Measurements from ENCODE around the gene KLB. TPM values are rescaled to one million over a fixed set of nuclear protein-coding genes. Genes with fewer than 3 reads are reported as not detected.
"Not testable (repeated sequence)": the region's sequence is repeated elsewhere in the genome, so short reads cannot be mapped to it uniquely, and the experiment has no call there.

Gene KLB
- total and polyA plus RNA-seq, 2 of the 4 experiments (the other 2 are of a cell fraction): not detected

- Histone ChIP-seq H2BK20ac (ENCODE audit: low read depth, low read length) (no peak overlapping the region), H3K23ac (ENCODE audit: low read depth, low read length) (no peak overlapping the region), H4K8ac (ENCODE audit: low read depth in 2 of 2, low read length in 2 of 2) (no peak overlapping the region), H3K9ac (ENCODE audit: low read depth, low read length) (no peak overlapping the region), H3K27me3 (ENCODE audit: control insufficient read depth, insufficient read depth, low read length) (peaks cover 2% of the 10 kb centered on the region; the same call in 1 of the 2 replicates), H3K9me1 (ENCODE audit: insufficient read depth, low read length) (no peaks in the 10 kb centered on the region), H3K9me3 (ENCODE audit: control insufficient read depth, insufficient read depth, low read length) (no peaks in the 10 kb centered on the region), H4K91ac (ENCODE audit: insufficient read depth, low read depth, low read length) (no peak overlapping the region), H3K4me2 (ENCODE audit: low read depth, low read length) (no peak overlapping the region), H3K79me1 (ENCODE audit: low read depth in 1 of 2, low read length in 2 of 2) (peaks cover 8 to 16% of the 10 kb centered on the region in 2 experiments), H3K4me3 (ENCODE audit: insufficient read depth, low read depth, low read length) (no peak overlapping the region), H2AFZ (replicated peaks; ENCODE audit: low read length, poor library complexity) (no peak overlapping the region), H3K14ac (replicated peaks; ENCODE audit: low read depth, low read length) (no peak overlapping the region), H2BK120ac (ENCODE audit: low read depth, low read length) (no peak overlapping the region), H2BK5ac (ENCODE audit: low read depth, low read length, poor library complexity, severe bottlenecking) (no peak overlapping the region), H2AK5ac (ENCODE audit: low read depth, low read length) (no peak overlapping the region), H3K4ac (ENCODE audit: low read depth, low read length) (no peak overlapping the region), H3K27ac (ENCODE audit: insufficient read depth, low read length) (no peak overlapping the region), H2AK9ac (replicated peaks; ENCODE audit: low read depth, low read length, poor library complexity) (no peak overlapping the region), H4K20me1 (ENCODE audit: insufficient read depth, low read length) (no peaks in the 10 kb centered on the region), H4K5ac (ENCODE audit: low read depth, low read length) (no peak overlapping the region), H3K36me3 (ENCODE audit: control insufficient read depth, insufficient read depth, low read length) (no peaks in the 10 kb centered on the region), H2BK15ac (ENCODE audit: low read depth, low read length) (no peak overlapping the region), H3K56ac (ENCODE audit: extremely low read depth, insufficient read depth, low read length) (no peak overlapping the region), H3K4me1 (ENCODE audit: control insufficient read depth, insufficient read depth, low read length) (no peaks in the 10 kb centered on the region), H3K18ac (ENCODE audit: low read depth, low read length) (no peak overlapping the region)
- in situ Hi-C loops (cut with MboI; ENCODE audit: low sequenced_read_pairs) (no loop called here), dilution Hi-C loops (cut with HindIII; ENCODE audit: low sequenced_read_pairs, unreplicated experiment) (no loop called here), intact Hi-C loops (cut with micrococcal nuclease) (loop anchor here (5.0 kb wide), 1 partner anchor 47 kb away; no protein-coding TSS in a partner anchor)
- POLR2A ChIA-PET (ENCODE audit: unreplicated experiment): no interaction called here
- no TSS peak for BruUV-seq (replicated peaks)
- DNase-seq (no peak), ATAC-seq (ENCODE audit: low read depth) (no peak)
- TF ChIP-seq BHLHE40 (IDR thresholded peaks at IDR 0.05; ENCODE audit: low read depth, low read length) (no peak), RFX5 (IDR thresholded peaks at IDR 0.05; ENCODE audit: low read depth, low read length) (no peak)
- WGBS, 2 experiments (ENCODE audit: extremely low coverage in 2 of 2, insufficient read length in 1 of 2): no CpG with 5 or more reads among the region's 4 CpGs
- CTCF ChIA-PET: no interaction called here
Measured at GRCh38 chr4:39369301-39369700, 37.4 kb upstream of the KLB start.

DNA sequence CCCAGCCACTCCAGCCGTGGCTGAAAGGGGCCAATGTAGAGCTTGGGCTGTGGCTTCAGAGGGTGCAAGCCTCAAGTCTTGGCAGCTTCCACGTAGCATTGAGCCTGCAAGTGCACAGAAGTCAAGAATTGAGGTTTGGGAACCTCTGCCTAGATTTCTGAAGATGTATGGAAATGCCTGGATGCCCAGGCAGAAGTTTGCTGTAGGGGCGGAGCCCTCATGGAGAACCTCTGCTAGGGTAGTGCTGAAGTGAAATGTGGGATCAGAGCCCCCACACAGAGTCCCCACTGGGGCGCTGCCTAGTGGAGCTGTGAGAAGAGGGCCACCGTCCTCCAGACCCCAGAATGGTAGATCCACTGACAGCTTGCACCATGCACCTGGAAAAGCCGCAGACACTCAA lies 35.5 kb upstream of the KLB start:
- intact Hi-C loops (cut with micrococcal nuclease); dilution Hi-C loops (cut with HindIII; ENCODE audit: low sequenced_read_pairs, unreplicated experiment); in situ Hi-C loops (cut with MboI; ENCODE audit: low sequenced_read_pairs): not testable (repeated sequence)

More for the DNA sequence above, 35.5 kb upstream of the KLB start:
- H4K91ac ChIP-seq (ENCODE audit: insufficient read depth, low read depth, low read length); DNase-seq; H2BK5ac ChIP-seq (ENCODE audit: low read depth, low read length, poor library complexity, severe bottlenecking); H4K20me1 ChIP-seq (ENCODE audit: insufficient read depth, low read length); H3K9ac ChIP-seq (ENCODE audit: low read depth, low read length); H4K5ac ChIP-seq (ENCODE audit: low read depth, low read length); CTCF ChIA-PET; H3K79me1 ChIP-seq (ENCODE audit: low read depth in 1 of 2, low read length in 2 of 2); H3K18ac ChIP-seq (ENCODE audit: low read depth, low read length); H2AK9ac ChIP-seq (replicated peaks; ENCODE audit: low read depth, low read length, poor library complexity); H2BK120ac ChIP-seq (ENCODE audit: low read depth, low read length); H4K8ac ChIP-seq (ENCODE audit: low read depth in 2 of 2, low read length in 2 of 2); ATAC-seq (ENCODE audit: low read depth); H3K27me3 ChIP-seq (ENCODE audit: control insufficient read depth, insufficient read depth, low read length); H2BK15ac ChIP-seq (ENCODE audit: low read depth, low read length); H3K4ac ChIP-seq (ENCODE audit: low read depth, low read length); H3K4me3 ChIP-seq (ENCODE audit: insufficient read depth, low read depth, low read length); H3K14ac ChIP-seq (replicated peaks; ENCODE audit: low read depth, low read length); H3K23ac ChIP-seq (ENCODE audit: low read depth, low read length); H3K27ac ChIP-seq (ENCODE audit: insufficient read depth, low read length); H2AK5ac ChIP-seq (ENCODE audit: low read depth, low read length); H3K4me2 ChIP-seq (ENCODE audit: low read depth, low read length); H3K9me3 ChIP-seq (ENCODE audit: control insufficient read depth, insufficient read depth, low read length); H3K56ac ChIP-seq (ENCODE audit: extremely low read depth, insufficient read depth, low read length); H3K9me1 ChIP-seq (ENCODE audit: insufficient read depth, low read length); H3K4me1 ChIP-seq (ENCODE audit: control insufficient read depth, insufficient read depth, low read length); H2BK20ac ChIP-seq (ENCODE audit: low read depth, low read length); BruUV-seq (replicated peaks); POLR2A ChIA-PET (ENCODE audit: unreplicated experiment); H2AFZ ChIP-seq (replicated peaks; ENCODE audit: low read length, poor library complexity); H3K36me3 ChIP-seq (ENCODE audit: control insufficient read depth, insufficient read depth, low read length): not testable (repeated sequence)
- WGBS, 2 experiments (ENCODE audit: extremely low coverage in 2 of 2, insufficient read length in 1 of 2): 31% methylated on average over 2 of the region's 6 CpGs; no CpG with 5 or more reads in 1 of the 2 experiments
